B cell (primary cell): ENCODE measurements around the gene NFIB. TPM values are rescaled to one million over a fixed set of nuclear protein-coding genes. Genes with fewer than 3 reads are reported as not detected.

Experiments
- ATAC-seq: fragments of 200-7000 bp; cut with Tn5 transposase; one replicate; pipeline ENCODE4 v1.10.0; 2021; ENCODE audit warnings: low read depth, mild to moderate bottlenecking, moderate number of reproducible peaks, moderate library complexity
- CTCF ChIA-PET: fragments of 350-600 bp; sonication (Branson Sonifier 250); formaldehyde crosslinking; loops from one replicate; lab custom pipeline; 2021; ENCODE audit warnings: antibody characterized with exemption, inconsistent platforms; lab: Charles Lee
- POLR2A ChIA-PET: fragments of 350-600 bp; sonication (Branson Sonifier 250); formaldehyde crosslinking; loops from one replicate; lab custom pipeline; 2021; ENCODE audit warnings: antibody characterized with exemption; lab: Charles Lee
- DNase-seq: peaks from one replicate; pipeline ENCODE4 v3.0.0; 2013
- H2AFZ ChIP-seq: 2 replicates; pipeline ENCODE4 v1.6.1; 2012; ENCODE audit warnings: mild to moderate bottlenecking, low read depth, low read length; ENCODE audit not compliant: insufficient read depth, poor library complexity, severe bottlenecking
- H3K27ac ChIP-seq, 2 donors: 1 replicate in 1 of 2; 2 replicates in 1 of 2; pipeline ENCODE4 v1.5.1; 2012 to 2013; ENCODE audit warnings: low read length in 2 of 2, mild to moderate bottlenecking in 2 of 2, moderate library complexity in 1 of 2
- H3K27me3 ChIP-seq, 4 experiments: fragments of 200-600 bp in 1 of 4; sonication (generic) in 1 of 4; replicated peaks in 1 of 4; 1 replicate in 2 of 4; 2 replicates in 2 of 4; pipeline versions ENCODE4 v1.6.1 to v1.7.0; 2013 to 2016; ENCODE audit warnings: low read length in 3 of 4, mild to moderate bottlenecking in 2 of 4, mixed read lengths in 1 of 4, moderate library complexity in 1 of 4; ENCODE audit not compliant: insufficient read depth in 4 of 4, control insufficient read depth in 3 of 4; ENCODE audit errors: control extremely low read depth in 1 of 4
- H3K36me3 ChIP-seq, 2 experiments: replicated peaks in 1 of 2; 1 replicate in 1 of 2; 2 replicates in 1 of 2; pipeline versions ENCODE4 v1.6.1 to v1.7.1; 2013; ENCODE audit warnings: low read length in 1 of 2; ENCODE audit not compliant: insufficient read depth in 2 of 2, control insufficient read depth in 1 of 2; ENCODE audit errors: control extremely low read depth in 1 of 2, extremely low read depth in 1 of 2
- H3K4me1 ChIP-seq, 2 donors: fragments of 200-600 bp in 1 of 2; sonication (generic) in 1 of 2; 1 replicate in 1 of 2; 2 replicates in 1 of 2; pipeline versions ENCODE4 v1.5.1 to v1.6.1; 2013 to 2017; ENCODE audit warnings: low read length in 2 of 2; ENCODE audit not compliant: control insufficient read depth in 2 of 2, insufficient read depth in 2 of 2
- H3K4me2 ChIP-seq: replicated peaks from 2 replicates; pipeline ENCODE3; 2012; ENCODE audit warnings: mild to moderate bottlenecking, low read depth, low read length; ENCODE audit not compliant: poor library complexity, severe bottlenecking
- H3K4me3 ChIP-seq, 5 experiments: fragments of 200-600 bp in 1 of 5; sonication (generic) in 1 of 5; 1 replicate in 3 of 5; 2 replicates in 2 of 5; pipeline versions ENCODE4 v1.5.1 to v1.7.0; 2011 to 2016; ENCODE audit warnings: low read length in 4 of 5, mild to moderate bottlenecking in 4 of 5, low read depth in 2 of 5, control low read depth in 1 of 5, moderate library complexity in 1 of 5; ENCODE audit not compliant: insufficient read depth in 1 of 5; ENCODE audit errors: control extremely low read depth in 1 of 5, extremely low read depth in 1 of 5
- H3K79me2 ChIP-seq: fragments of 200-600 bp; sonication (generic); one replicate; pipeline ENCODE4 v1.6.0; 2016; ENCODE audit warnings: low read length; ENCODE audit not compliant: control insufficient read depth, insufficient read depth
- H3K9ac ChIP-seq: fragments of 200-600 bp; sonication (generic); 2 replicates; pipeline ENCODE4 v1.6.1; 2017; ENCODE audit warnings: mild to moderate bottlenecking, low read length, moderate library complexity
- H3K9me3 ChIP-seq, 3 donors: one replicate each; pipeline versions ENCODE4 v1.6.1 to v1.7.1; 2013; ENCODE audit warnings: low read length in 2 of 3; ENCODE audit not compliant: control insufficient read depth in 2 of 3, insufficient read depth in 1 of 3; ENCODE audit errors: control extremely low read depth in 1 of 3
- H4K20me1 ChIP-seq: 2 replicates; pipeline ENCODE4 v1.6.0; 2012; ENCODE audit warnings: mild to moderate bottlenecking, low read length; ENCODE audit not compliant: insufficient read depth, control insufficient read depth, poor library complexity, severe bottlenecking
- H3K27ac Mint-ChIP-seq: one replicate; pipeline ENCODE4 v1.8.0; 2021; ENCODE audit warnings: mixed read lengths
- H3K27me3 Mint-ChIP-seq: one replicate; pipeline ENCODE4 v1.8.0; 2021; ENCODE audit warnings: mixed read lengths
- H3K4me1 Mint-ChIP-seq: one replicate; pipeline ENCODE4 v1.8.0; 2021; ENCODE audit warnings: mixed read lengths
- H3K4me3 Mint-ChIP-seq: one replicate; pipeline ENCODE4 v1.8.0; 2021; ENCODE audit warnings: mixed read lengths
- H3K9me3 Mint-ChIP-seq: one replicate; pipeline ENCODE4 v1.8.0; 2022; ENCODE audit warnings: mixed read lengths; ENCODE audit not compliant: insufficient read depth
- CTCF ChIP-seq: fragments of 200-600 bp; IDR thresholded peaks from one replicate; pipeline ENCODE4 v1.8.0; 2022; ENCODE audit warnings: antibody characterized with exemption, mild to moderate bottlenecking
- EZH2 ChIP-seq: IDR thresholded peaks from 2 replicates; pipeline ENCODE4 v1.6.1; 2012; ENCODE audit warnings: borderline replicate concordance, low read depth, mild to moderate bottlenecking, moderate library complexity, low read length; ENCODE audit not compliant: insufficient read depth, poor library complexity, severe bottlenecking
- WGBS: methylation state at CpG from one replicate; pipeline ENCODE4 v1.1.5; 2013; ENCODE audit warnings: missing lambda C conversion rate; ENCODE audit not compliant: insufficient coverage; 5-methylcytosine and 5-hydroxymethylcytosine counted together
- intact Hi-C: fragments of 100-400 bp; cut with micrococcal nuclease; formaldehyde crosslinking; loops from one replicate; pipeline ENCODE4 v1.10.0; 2022
- polyA plus RNA-seq: library from polyadenylated mRNA; depleted of rRNA; stranded (reverse); fragments of >200 nt; gene quantifications from 2 replicates; pipeline ENCODE4 v1.2.3, GENCODE V29; 2012
- total RNA-seq, 2 donors: library from RNA; stranded (reverse); fragments of 120-200 nt in 1 of 2; gene quantifications; 1 replicate in 1 of 2; 2 replicates in 1 of 2; pipeline versions ENCODE4 v1.2.3 to v1.2.4, GENCODE V29; 2013 to 2022

The NFIB gene
- total and polyA plus RNA-seq, 2 donors (not counting 1 experiment from before 2014, with no cell fraction given), result not detected

DNA sequence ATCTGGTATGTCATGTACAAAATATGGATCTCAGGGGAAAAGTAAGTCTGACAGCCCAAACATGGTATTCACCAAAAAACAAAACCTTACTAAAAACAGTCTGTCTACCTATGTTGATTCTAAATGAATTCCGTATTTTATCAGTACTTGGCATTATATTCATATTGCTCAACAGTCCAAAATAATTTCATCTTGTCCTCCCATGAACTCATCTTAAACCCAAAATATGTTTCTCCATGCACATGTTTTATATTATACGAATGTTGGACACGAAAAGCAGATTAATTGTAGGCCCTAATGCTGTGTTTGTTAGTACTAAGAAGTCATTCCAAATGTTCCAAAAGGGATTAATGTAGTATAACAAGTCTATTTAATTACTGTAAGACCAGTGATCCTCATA is 20.1 kb downstream of the NFIB start:
- WGBS, result 100% methylated on average over 1 of the region's 3 CpGs
- no peaks in the 10 kb centered on the region for H3K79me2 ChIP-seq
- ChIA-PET POLR2A (no interaction called here), CTCF (no interaction called here)
- no peak overlapping the region for H3K27ac ChIP-seq
- no peak overlapping the region for H2AFZ ChIP-seq
- no peak overlapping the region for H3K4me2 ChIP-seq
- no peaks in the 10 kb centered on the region for H3K36me3 ChIP-seq
- intact Hi-C loops, result no loop called here
- H3K9ac ChIP-seq, result no peak overlapping the region
- no peaks in the 10 kb centered on the region for H3K27me3 ChIP-seq
- no peak for DNase-seq
- Mint-ChIP-seq H3K4me3 (no peak overlapping the region), H3K27ac (no peak overlapping the region), H3K9me3 (no peaks in the 10 kb centered on the region), H3K27me3 (peaks cover 10% of the 10 kb centered on the region), H3K4me1 (no peaks in the 10 kb centered on the region)
- no peak for ATAC-seq
- TF ChIP-seq CTCF (no peak), EZH2 (no peak)
- H3K4me3 ChIP-seq, result no peak overlapping the region
- no peaks in the 10 kb centered on the region for H3K4me1 ChIP-seq
- no peaks in the 10 kb centered on the region for H3K9me3 ChIP-seq
- H4K20me1 ChIP-seq, result no peaks in the 10 kb centered on the region

DNA sequence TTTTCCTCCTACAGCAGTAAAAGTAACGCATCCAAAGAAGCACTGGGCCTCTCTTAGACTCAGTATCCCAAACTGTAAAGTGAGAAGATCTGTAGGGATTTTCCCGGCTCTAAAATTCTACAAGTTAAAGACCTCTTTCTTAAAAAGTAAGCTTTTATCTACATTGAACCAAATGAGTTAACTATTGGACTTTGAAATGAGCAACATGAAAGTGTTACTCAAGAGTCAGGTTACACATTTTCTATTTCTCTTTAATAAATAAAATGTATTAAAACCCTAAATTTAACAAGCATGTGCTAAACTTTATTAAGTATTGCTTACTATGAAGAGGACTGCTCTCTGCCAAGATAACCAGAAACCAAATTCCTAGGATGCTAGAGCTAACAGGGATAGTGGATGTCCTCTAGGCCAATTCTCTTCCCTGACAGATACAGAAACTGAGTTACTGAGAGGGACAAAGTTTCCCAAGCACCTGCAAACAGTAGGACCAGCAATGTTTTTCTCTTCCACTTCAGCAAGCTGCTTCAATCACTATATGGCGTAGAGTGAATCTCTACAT is 21.7 kb downstream of the NFIB start:
- H2AFZ ChIP-seq, result no peak overlapping the region
- H3K9me3 ChIP-seq, result no peaks in the 10 kb centered on the region
- intact Hi-C loops, result no loop called here
- ChIA-PET CTCF (no interaction called here), POLR2A (no interaction called here)
- H3K4me1 ChIP-seq, result no peaks in the 10 kb centered on the region
- no peaks in the 10 kb centered on the region for H3K4me1 Mint-ChIP-seq
- H3K4me3 Mint-ChIP-seq, result no peak overlapping the region
- no peaks in the 10 kb centered on the region for H3K36me3 ChIP-seq
- H4K20me1 ChIP-seq, result no peaks in the 10 kb centered on the region
- DNase-seq (no peak), ATAC-seq (no peak)
- no peak overlapping the region for H3K4me2 ChIP-seq
- no peaks in the 10 kb centered on the region for H3K9me3 Mint-ChIP-seq
- H3K27me3 ChIP-seq, result no peaks in the 10 kb centered on the region
- H3K27me3 Mint-ChIP-seq, result peaks cover 4% of the 10 kb centered on the region
- no peak overlapping the region for H3K4me3 ChIP-seq
- no peaks in the 10 kb centered on the region for H3K79me2 ChIP-seq
- TF ChIP-seq EZH2, result no peak
- TF ChIP-seq CTCF, result no peak
- no peak overlapping the region for H3K9ac ChIP-seq
- no CpG with 5 or more reads among the region's 3 CpGs for WGBS
- no peak overlapping the region for H3K27ac ChIP-seq
- no peak overlapping the region for H3K27ac Mint-ChIP-seq
